ENCODE measurements around the gene ABCC2. TPM values are rescaled to one million over a fixed set of nuclear protein-coding genes. Genes with fewer than 3 reads are reported as not detected.
"Not testable (repeated sequence)": the region's sequence is repeated elsewhere in the genome, so short reads cannot be mapped to it uniquely, and the experiment has no call there.

The ABCC2 gene
- total RNA-seq, 2 donors from 2014 or later = 0.64 to 0.89 TPM

DNA sequence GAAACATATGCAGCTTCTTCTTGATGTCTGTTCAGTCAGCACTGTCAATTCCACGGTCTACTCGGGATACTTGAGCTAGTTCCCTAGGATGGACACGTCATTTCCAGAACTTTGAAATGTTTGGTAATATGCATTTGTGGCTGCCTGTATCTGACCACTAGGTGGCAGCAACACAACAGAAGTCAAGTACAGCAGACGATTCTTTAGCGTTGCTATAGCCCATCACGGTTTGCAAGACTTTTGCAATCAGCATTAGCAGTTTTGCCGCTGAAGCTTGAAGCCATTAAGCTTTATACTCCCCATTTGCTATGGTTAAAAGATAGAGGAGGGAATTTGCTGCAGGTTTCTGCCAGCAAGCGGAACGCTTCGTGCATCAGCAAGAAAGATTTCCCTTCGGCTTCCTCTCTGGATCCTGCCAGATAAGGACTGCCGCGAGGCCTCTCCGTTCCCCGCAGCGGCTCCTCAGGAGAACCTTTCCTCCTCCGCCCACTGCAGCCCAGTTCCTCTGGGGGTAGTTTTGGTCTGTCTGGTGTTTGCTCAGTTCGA is 63.5 kb downstream of the ABCC2 start:
- intact Hi-C loops (cut with DNase I, micrococcal nuclease) = loop anchor here (2.0 to 5.0 kb wide), 2 partner anchors 199 to 201 kb away; no protein-coding TSS in a partner anchor
- ATAC-seq = peak; percentile 89
- DNase-seq = peak; percentile 67 to 75

DNA sequence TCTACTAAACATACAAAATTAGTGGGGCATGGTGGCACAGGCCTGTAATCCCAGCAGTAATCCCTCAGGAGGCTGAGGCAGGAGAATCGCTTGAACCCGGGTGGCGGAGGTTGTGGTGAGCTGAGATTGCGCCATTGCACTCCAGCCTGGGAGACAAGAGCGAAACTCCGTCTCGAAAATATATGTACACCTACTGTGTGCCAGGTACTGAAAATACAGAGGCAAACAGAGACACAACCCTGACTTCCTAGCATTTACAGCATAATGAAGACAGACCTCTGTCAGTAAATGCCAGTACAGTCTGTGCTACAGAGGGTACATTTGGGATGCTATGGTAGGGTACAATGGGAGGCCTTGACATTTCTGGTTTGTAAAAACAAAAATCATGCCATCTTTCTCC is 66.6 kb downstream of the ABCC2 start:
- intact Hi-C loops (cut with DNase I, micrococcal nuclease) = loop anchor here in 1 of 2 donors (5.0 kb wide), 1 partner anchor 198 kb away; no protein-coding TSS in a partner anchor

DNA sequence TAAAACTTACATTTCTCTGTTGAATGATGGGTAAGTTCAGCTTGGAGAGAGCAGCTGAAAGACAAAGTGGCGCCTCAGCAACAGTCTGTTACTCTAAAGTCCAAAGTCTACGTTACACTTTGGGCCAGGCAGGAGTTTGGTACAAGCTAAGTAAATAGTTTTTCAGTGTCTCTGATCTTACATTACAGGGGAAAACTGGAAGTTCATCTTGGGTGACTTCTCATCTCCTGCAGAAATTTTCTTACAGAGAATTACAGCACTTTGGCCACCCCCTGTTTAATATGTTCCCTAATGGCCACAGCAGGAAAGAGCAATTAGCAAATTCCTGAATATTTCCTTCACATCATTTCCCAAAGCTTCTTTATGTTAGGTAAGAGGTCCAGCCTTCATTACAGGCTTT is 67.1 kb downstream of the ABCC2 start:
- no peak for DNase-seq
- peak; percentile 86 for ATAC-seq
- intact Hi-C loops (cut with DNase I, micrococcal nuclease) = loop anchor here in 1 of 2 donors (5.0 kb wide), 1 partner anchor 198 kb away; no protein-coding TSS in a partner anchor

More for the DNA sequence above, 66.6 kb downstream of the ABCC2 start:
- no peak for ATAC-seq
- no peak for DNase-seq

DNA sequence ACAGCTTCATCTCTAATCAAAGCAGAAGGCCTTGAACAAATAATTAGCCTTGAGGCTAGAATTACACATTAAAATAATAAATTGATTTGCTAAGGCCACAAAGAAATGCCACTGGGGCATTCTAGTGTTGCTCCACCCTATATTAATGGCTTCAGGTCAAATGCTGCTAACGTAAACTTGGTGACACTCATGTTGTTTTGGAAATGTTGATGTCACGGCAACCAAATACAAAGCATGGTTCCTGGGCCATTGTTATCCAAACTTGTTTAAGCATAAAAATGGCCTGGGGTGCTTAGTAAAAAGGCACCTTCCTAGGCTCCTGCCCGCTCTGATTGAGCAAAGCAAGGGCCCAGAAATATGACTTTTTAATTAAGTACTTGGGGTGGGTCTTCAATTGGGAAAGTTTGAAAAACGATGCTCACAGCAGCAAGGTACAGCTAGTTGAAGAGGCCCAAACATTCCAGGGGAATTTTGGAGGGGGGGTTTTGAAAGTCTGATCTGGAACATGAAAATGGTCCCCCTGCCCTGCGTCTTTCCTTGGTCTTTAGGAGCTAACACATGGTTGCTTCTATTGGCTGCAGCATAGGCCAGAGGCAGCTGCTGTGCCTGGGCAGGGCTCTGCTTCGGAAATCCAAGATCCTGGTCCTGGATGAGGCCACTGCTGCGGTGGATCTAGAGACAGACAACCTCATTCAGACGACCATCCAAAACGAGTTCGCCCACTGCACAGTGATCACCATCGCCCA is 67.8 kb downstream of the ABCC2 start:
- DNase-seq (no peak), ATAC-seq (no peak)

DNA sequence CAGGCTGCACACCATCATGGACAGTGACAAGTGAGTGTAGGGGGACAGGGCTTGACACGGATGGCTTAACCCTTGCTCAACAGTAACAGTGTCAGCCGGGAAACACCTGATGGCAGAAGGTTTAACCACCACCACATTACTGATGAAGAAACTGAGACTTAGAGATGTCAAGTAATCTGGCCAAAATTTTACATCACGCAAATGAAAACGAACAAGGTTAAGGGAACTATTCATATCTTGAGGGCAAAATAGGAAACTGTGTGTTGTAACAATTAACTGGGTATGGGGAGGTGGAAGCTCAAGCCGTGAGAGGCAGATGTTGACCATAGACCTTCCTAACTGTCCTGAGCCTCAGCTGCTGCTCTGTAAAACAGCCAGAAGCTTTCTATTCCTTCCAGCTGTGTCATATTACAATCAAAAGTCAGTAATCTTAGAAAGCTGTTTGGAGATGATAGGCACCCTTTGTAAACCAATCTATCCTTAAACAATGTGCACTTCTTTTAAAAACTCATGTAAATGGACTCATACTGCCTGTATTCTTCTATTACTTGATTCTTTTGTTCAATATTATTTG is 68.4 kb downstream of the ABCC2 start:
- no peak for DNase-seq
- intact Hi-C loops (cut with DNase I, micrococcal nuclease) = no loop called here
- no peak for ATAC-seq

More for the DNA sequence above, 67.8 kb downstream of the ABCC2 start:
- intact Hi-C loops (cut with DNase I, micrococcal nuclease) = no loop called here

DNA sequence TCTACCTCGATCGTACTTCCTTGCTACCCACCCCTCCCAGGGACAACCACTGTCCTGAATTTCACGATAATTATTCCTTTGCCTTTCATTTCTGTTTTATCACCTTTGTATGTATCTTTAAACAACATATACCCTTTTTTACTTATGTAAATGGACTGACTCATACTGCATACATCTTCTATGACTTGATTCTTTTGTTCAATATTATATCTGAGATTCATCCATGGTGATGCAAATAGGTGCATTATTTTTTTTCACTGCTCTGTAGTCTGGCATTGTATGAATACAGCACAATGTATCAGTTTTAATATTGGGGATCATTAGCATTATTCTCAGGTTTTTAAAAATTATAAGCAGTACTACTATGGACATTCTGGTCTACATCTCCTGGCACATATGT is 69.4 kb downstream of the ABCC2 start:
- ATAC-seq (no peak), DNase-seq (no peak)
- intact Hi-C loops (cut with DNase I, micrococcal nuclease) = no loop called here

DNA sequence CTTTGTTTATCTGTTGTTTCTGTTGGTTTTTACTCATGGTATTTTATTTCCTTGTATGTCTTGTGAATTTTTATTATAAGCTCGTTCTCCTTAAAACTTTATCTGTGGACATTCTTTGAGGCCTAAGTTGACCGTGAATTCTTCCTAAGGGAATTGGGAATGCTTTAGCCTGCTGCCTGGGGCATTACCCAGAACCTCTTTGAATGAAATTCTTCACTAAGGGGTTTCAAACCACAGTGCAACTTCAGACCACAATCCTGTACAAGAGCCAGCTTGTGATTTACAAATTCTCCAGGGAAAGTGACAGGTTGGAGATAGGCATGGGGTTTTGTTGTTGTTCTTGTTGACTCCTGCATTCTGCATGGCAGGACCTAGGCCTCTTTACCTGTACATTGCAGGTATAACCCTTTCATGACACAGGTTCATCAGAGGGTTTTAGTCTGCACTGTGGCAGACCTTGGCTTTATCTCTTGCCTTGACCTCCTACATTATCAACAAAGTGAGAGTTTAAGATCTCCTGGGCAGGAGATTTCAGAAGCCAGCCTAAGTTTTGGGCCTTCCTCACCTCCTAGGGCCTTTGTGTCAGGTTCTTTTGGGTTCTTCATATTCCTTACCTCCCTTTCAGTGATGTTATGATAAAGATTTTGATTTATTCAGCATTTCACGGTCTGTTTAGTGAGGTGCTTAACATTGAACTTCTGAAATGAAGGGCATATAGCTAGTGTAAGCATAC is 70.2 kb downstream of the ABCC2 start:
- DNase-seq (no peak), ATAC-seq (no peak)
- intact Hi-C loops (cut with DNase I, micrococcal nuclease) = no loop called here

DNA sequence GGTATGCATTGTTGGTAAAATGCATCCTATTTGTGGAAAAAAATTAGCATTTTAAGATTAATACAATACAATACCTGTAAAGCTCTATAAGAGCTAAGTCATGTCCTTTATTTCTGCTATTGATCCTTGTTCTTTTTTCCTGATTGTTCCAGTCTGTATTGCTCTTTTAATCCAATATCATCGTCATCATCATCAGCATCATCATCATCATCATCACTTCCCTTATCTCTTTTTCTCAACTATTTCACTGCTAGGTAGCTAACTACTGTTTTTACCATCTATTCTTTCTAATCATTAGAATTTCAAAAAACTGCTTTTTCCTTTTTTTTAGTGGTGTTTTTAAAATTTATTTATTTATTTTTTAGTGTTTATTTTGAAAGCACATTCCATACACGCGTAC is 71.2 kb downstream of the ABCC2 start:
- intact Hi-C loops (cut with DNase I, micrococcal nuclease) = no loop called here
- DNase-seq (no peak), ATAC-seq (no peak)

DNA sequence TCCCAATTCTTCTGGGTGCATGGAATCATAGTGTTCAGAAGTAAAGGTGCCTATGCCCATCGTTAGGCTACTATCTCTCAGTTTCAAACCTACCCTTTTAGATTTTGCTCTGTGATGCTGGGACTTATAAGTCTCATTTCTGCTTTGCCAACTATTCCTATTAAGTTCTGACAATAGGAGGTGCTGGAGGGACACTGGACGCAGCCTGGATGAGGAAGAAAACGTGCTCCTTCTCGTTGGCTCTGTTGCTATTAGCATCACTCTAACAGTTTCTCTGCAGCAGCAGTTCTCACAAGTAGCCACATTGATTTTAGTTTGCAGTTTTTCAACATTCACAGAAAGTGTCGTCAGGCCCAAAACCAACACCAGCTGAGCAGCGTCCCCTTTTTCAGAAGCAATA is 72.4 kb downstream of the ABCC2 start:
- ATAC-seq = peak; percentile 40
- no peak for DNase-seq
- intact Hi-C loops (cut with DNase I, micrococcal nuclease) = no loop called here

DNA sequence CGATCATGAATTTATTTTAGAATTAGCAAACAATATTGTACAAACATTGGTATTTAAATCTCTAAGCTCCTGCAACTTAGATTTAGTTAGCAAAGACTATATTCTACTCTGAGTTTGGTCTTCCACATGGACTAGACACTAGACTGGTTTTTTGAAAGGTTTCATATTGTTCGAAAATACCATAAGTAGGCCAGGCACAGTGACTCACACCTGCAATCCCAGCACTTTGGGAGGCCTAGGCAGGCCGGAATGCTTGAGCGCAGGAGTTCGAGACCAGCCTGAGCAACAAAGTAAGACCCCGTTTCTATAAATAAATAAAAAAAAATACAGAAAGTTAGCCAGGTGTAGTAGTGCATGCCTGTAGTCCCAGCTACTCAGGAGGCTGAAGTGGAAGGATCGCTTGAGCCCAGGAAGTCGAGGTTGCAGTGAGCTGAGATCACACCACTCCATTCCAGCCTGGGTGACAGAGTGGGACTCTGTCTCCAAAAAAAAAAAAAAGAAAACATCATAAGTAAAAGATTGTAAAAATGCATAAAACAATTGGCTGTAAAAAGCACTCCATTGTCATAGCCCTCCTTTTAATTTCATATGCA is 73.1 kb downstream of the ABCC2 start:
- DNase-seq = no peak
- intact Hi-C loops (cut with DNase I, micrococcal nuclease) = no loop called here
- no peak for ATAC-seq

DNA sequence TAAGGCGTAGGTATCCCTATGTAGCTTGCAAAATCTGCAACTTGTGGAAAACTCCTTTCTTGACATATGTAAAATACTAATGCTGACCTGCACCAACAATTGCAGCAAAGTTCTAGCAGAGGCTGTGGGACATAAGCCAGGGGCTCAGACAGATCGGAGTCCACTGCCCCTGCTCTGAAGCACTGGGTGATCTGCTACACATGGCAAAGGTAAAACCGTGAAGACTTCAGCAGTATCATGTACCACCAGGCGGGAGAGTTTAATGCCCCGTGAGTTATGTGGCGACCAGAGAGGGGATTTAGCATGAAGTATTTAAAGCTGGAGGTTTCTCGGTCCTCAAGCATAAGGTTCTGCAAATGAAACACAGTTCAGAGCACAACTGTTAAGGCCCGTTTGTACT is 76.4 kb downstream of the ABCC2 start:
- DNase-seq (no peak), ATAC-seq (no peak)
- intact Hi-C loops (cut with DNase I, micrococcal nuclease) = no loop called here

DNA sequence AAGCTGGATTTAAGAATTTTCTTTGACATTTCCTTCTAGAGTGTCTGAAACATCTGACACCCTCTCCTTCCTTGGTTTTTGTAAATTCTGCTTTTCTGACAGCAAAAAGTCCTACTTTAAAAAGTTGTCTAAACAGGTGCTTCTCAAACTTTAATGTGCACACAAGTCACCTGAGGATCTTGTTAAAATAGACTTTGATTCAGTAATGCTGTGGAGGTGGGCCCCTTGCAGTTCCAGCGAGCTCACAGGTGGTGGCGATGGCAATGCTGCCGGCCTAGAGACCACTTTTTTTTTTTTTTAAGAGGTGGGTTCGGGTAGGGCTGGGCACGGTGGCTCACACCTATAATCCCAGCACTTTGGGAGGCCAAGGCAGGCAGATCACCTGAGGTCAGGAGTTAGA is 77.1 kb downstream of the ABCC2 start:
- intact Hi-C loops (cut with DNase I, micrococcal nuclease) = no loop called here
- DNase-seq (no peak), ATAC-seq (peak; percentile 42)

DNA sequence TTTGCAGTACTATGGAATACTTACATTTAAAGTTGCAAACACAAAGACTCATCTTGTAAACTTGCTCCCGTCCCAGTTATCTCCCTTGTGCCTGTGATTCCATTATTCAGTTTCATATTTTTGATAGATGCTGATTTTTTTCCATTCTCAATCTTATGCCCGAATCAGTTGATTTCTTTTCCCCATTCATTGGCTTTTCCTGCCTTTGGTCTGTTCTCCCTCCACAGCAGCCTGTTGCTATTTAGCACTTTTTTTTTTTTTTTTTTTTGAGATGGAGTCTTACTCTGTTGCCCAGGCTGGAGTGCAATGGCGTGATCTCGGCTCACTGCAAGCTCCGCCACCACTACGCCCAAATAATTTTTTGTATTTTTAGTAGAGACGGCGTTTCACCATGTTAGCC is 78.0 kb downstream of the ABCC2 start:
- DNase-seq (no peak), ATAC-seq (no peak)
- intact Hi-C loops (cut with DNase I, micrococcal nuclease) = no loop called here

DNA sequence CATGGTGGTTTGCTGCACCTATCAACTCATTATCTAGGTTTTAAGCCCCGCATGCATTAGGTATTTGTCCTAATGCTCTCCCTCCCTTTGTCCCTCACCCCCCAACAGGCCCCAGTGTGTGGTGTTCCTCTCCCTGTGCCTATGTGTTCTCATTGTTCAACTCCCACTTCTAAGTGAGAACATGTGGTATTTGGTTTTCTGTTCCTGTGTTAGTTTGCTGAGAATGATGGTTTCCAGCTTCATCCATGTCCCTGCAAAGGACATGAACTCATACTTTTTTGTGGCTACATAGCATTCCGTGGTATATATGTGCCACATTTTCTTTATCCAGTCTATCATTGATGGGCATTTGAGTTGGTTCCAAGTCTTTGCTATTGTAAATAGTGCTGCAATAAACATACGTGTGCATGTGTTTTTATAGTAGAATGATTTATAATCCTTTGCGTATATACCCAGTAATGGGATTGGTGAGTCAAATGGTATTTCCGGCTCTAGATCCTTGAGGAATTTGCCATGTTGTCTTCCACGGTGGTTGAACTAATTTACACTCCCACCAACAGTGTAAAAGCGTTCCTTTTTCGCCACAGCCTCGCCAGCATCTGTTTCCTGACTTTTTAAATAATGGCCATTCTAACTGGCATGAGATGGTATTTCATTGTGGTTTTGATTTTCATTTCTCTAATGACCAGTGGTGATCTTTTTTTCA is 81.2 kb downstream of the ABCC2 start:
- ATAC-seq; DNase-seq; intact Hi-C loops (cut with DNase I, micrococcal nuclease): not testable (repeated sequence)

DNA sequence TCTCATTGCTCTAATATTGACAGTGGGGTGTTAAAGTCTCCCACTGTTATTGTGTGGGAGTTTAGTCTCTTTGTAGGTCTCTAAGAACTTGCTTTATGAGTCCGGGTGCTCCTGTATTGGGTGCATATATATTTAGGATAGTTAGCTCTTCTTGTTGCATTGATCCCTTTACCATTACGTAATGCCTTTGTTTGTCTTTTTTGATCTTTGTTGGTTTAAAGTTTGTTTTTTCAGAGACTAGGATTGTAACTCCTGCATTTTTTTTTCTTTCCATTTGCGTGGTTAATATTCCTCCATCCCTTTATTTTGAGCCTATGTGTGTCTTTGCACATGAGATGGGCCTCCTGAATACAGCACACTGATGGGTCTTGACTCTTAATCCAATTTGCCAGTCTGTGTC is 84.8 kb downstream of the ABCC2 start:
- ATAC-seq; DNase-seq; intact Hi-C loops (cut with DNase I, micrococcal nuclease): not testable (repeated sequence)

DNA sequence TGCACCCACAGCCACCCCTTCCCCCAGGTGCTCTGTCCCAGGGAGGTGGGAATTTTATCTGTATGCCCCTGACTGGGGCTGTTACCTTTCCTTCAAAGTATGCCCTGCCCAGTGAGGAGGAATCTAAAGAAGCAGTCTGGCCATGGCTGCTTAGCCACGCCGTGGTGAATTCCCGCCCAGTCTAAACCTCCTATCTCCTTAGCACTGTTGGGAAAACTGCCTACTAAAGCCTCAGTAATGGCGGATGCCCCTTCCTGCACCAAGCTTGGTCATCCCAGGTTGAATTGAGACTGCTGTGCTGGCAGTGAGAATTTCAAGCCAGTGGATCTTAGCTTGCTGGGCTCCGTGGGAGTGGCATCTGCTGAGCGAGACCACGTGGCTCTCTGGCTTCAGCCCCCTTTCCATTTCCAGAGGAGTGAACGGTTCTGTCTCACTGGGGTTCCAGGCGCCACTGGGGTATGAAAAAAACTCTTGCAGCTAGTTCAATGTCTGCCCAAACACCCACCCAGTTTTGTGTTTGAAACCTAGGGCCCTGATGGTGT is 87.2 kb downstream of the ABCC2 start:
- DNase-seq (no peak), ATAC-seq (no peak)
- intact Hi-C loops (cut with DNase I, micrococcal nuclease) = no loop called here

DNA sequence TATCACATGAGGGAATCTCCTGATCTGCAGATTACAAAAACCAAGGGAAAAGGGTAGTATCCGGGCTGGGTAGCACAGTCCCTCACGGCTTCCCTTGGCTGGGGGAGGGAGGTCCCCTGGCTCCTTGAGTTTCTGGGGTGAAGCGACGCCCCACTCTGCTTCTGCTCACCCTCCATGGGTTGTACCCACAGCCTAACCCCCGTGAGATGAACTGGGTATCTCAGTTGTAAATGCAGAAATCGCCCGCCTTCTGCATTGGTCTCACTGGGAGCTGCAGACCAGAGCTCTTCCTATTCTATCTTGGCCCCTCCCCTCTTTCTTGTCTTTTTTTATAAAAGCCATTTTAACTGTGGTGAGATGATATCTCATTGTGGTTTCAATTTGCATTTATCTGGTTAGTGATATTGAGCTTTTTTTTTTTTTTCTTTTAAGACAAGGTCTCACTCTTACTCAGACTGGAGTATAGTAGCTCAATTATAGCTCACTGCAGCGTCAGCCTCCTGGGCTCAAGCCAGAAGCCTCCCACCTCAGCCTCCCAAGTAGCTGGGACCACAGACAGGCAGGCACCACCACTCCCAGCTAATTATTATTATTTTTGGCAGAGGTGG is 87.8 kb downstream of the ABCC2 start:
- intact Hi-C loops (cut with DNase I, micrococcal nuclease) = no loop called here
- DNase-seq (no peak), ATAC-seq (no peak)
